Pancreas (tissue), 10 donors: ENCODE data around the gene IP6K3. TPM values are rescaled to one million over a fixed set of nuclear protein-coding genes. Genes with fewer than 3 reads are reported as not detected.

ENCODE experiments used
- ATAC-seq, 4 donors: fragments of 200-7000 bp; cut with Tn5 transposase; one replicate each; pipeline versions ENCODE4 v1.8.0 to v1.9.1; 2020; ENCODE audit warnings: mild to moderate bottlenecking in 4 of 4, moderate library complexity in 4 of 4
- DNase-seq, 6 donors: peaks; one replicate each; pipeline ENCODE4 v3.0.0-alpha.2; 2020
- FAIRE-seq: peaks from 2 replicates; lab custom pipeline; 2012; peaks lifted over from hg19 to GRCh38; lab: Jason Lieb, UNC
- H3K27ac ChIP-seq, 4 donors: fragments of 200-600 bp; sonication (generic); 1 replicate in 3 of 4; 2 replicates in 1 of 4; pipeline versions ENCODE4 v1.5.0 to v1.8.0; 2020
- H3K27me3 ChIP-seq, 4 donors: fragments of 200-600 bp; one replicate each; pipeline ENCODE4 v1.8.0; 2021
- H3K36me3 ChIP-seq, 3 donors: fragments of 200-600 bp; sonication (generic) in 1 of 3; one replicate each; pipeline versions ENCODE4 v1.5.0 to v1.8.0; 2020 to 2021
- H3K4me1 ChIP-seq, 3 donors: fragments of 200-600 bp; one replicate each; pipeline ENCODE4 v1.8.0; 2021
- H3K4me3 ChIP-seq, 4 donors: fragments of 200-600 bp; sonication (generic) in 2 of 4; one replicate each; pipeline versions ENCODE4 v1.5.0 to v1.8.0; 2020 to 2021
- H3K9me3 ChIP-seq, 4 donors: fragments of 200-600 bp; one replicate each; pipeline ENCODE4 v1.8.0; 2021
- CTCF ChIP-seq, 4 donors: fragments of 200-600 bp; sonication (generic) in 3 of 4; IDR thresholded peaks; one replicate each; pipeline versions ENCODE4 v1.5.0 to v1.8.0; 2021; ENCODE audit warnings: antibody characterized with exemption in 4 of 4
- WGBS, 2 donors: extraction: QIAGEN DNeasy Blood & Tissue Kit; methylation state at CpG; one replicate each; pipeline ENCODE4 v1.1.7; 2013; 5-methylcytosine and 5-hydroxymethylcytosine counted together
- intact Hi-C, 3 donors: fragments of 100-400 bp; cut with DNase I; formaldehyde crosslinking; loops; one replicate each; pipeline versions ENCODE4 v1.11.1 to v1.14.2; 2022
- polyA plus RNA-seq, 2 donors: library from polyadenylated mRNA; stranded (reverse); fragments of 200-250 nt; gene quantifications; one replicate each; pipeline ENCODE4 v1.2.3, GENCODE V29; 2013
- total RNA-seq, 6 donors: library from RNA; stranded (reverse); fragmentation: NEBNext Ultra II Directional in 4 of 6; extraction: Animal tissue kit (Norgen Biotek cat#: 25700) in 4 of 6; gene quantifications; one replicate each; pipeline versions ENCODE4 v1.2.1 to v1.2.4, GENCODE V29; 2021 to 2023
- donor health status: healthy with polysubstance abuse.
- donor health status: DM: no; HTN: no; CAD: no; lungs with moderate emphysema.
- donor health status: DM: no; HTN: no; CAD: no.
- donor health status: control.
- donor health status: control.
- donor health status: Bipolar disorder and iron deficiency.
- donor health status: DM: yes; HTN: yes; CAD: no.
- donor health status: DM: no; HTN: no; CAD: no.
- donor health status: DM: no; HTN: no; CAD: no.
- donor health status: DM: yes; HTN: yes; CAD: no.

IP6K3 gene
- total and polyA plus RNA-seq, 8 donors = 0.12 to 0.69 (median 0.36) TPM

- FAIRE-seq (no peak), DNase-seq (peak in 1 of 6 donors; percentile 35), ATAC-seq (peak in 3 of 4 donors; percentile 27 to 57 (median 54))
- Histone ChIP-seq H3K9me3 (no peaks in the 10 kb centered on the region), H3K4me3 (no peak overlapping the region), H3K27ac (no peak overlapping the region), H3K27me3 (no peaks in the 10 kb centered on the region), H3K36me3 (no peaks in the 10 kb centered on the region), H3K4me1 (no peaks in the 10 kb centered on the region)
- TF ChIP-seq CTCF (IDR thresholded peaks at IDR 0.05) = no peak
- WGBS, 2 donors = 66 to 67% methylated on average over 15 of the region's 15 CpGs
- intact Hi-C loops = no loop called here
Observed at GRCh38 chr6:33751771-33752645, 5.3 kb upstream of the IP6K3 start.

- Histone ChIP-seq H3K9me3 (no peaks in the 10 kb centered on the region), H3K36me3 (no peaks in the 10 kb centered on the region), H3K27ac (no peak overlapping the region), H3K4me3 (no peak overlapping the region), H3K27me3 (no peaks in the 10 kb centered on the region), H3K4me1 (no peaks in the 10 kb centered on the region)
- no peak for TF ChIP-seq CTCF (IDR thresholded peaks at IDR 0.05)
- intact Hi-C loops = no loop called here
- FAIRE-seq = no peak
- ATAC-seq = peak in 1 of 4 donors; percentile 24
- DNase-seq = no peak
- WGBS, 2 donors = 56 to 84% methylated on average over 11 of the region's 11 CpGs
Observed at GRCh38 chr6:33750244-33750991, 3.7 kb upstream of the IP6K3 start.

DNA sequence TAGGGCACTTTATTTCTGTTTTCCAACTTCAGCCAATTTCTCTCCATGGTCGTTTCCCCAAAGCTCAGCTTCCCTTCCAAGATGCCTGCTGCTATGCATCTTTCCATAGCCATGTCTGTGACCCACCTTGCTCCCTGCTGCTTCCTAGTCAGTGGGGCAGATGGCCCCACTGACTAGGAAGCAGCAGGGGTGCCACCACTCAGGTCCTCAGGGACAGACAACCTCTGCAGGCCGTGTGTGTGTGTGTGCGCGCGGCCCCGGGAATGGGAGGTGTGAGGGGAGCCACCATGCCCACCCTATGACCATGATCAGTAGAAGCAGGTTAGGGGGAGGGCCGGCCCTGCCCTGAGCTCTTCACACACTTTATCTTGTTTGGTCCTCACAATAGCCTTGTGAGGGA, 2.7 kb upstream of the IP6K3 start:
- ATAC-seq = no peak
- H3K9me3 ChIP-seq = no peaks in the 10 kb centered on the region
- intact Hi-C loops = no loop called here
- H3K4me1 ChIP-seq = peaks cover 0 to 5% (median 0%) of the 10 kb centered on the region in 3 donors
- no peak overlapping the region for H3K27ac ChIP-seq
- FAIRE-seq = no peak
- no peaks in the 10 kb centered on the region for H3K27me3 ChIP-seq
- DNase-seq = no peak
- H3K36me3 ChIP-seq = no peaks in the 10 kb centered on the region
- WGBS, 2 donors = 83 to 90% methylated on average over 7 of the region's 7 CpGs
- no peak for TF ChIP-seq CTCF (IDR thresholded peaks at IDR 0.05)
- no peak overlapping the region for H3K4me3 ChIP-seq

GRCh38 chr6:33748841-33749240, 2.1 kb upstream of the IP6K3 start:
- no peak for TF ChIP-seq CTCF (IDR thresholded peaks at IDR 0.05)
- Histone ChIP-seq H3K36me3 (no peaks in the 10 kb centered on the region), H3K9me3 (no peaks in the 10 kb centered on the region), H3K27me3 (no peaks in the 10 kb centered on the region), H3K4me3 (no peak overlapping the region), H3K4me1 (peaks cover 0 to 5% (median 4%) of the 10 kb centered on the region in 3 donors), H3K27ac (no peak overlapping the region)
- FAIRE-seq = no peak
- no peak for ATAC-seq
- intact Hi-C loops = no loop called here
- no peak for DNase-seq
- 84 to 91% methylated on average over 3 to 4 of the region's 4 CpGs for WGBS, 2 donors
